GM18511 (cell line): Measurements from ENCODE around the gene BCL2.

Experiments
- ATAC-seq: cut with Tn5 transposase; IDR thresholded peaks from one replicate; pipeline ENCODE4 v1.9.1; 2021; ENCODE audit warnings: mild to moderate bottlenecking, moderate library complexity; ENCODE audit not compliant: unreplicated experiment

The BCL2 gene

GRCh38 chr18:63130176-63130575 lies 189.4 kb downstream of the BCL2 start:
- no peak for ATAC-seq

GRCh38 chr18:63128237-63128974 lies 191.2 kb downstream of the BCL2 start:
- ATAC-seq, result no peak

GRCh38 chr18:63126134-63127069 lies 193.2 kb downstream of the BCL2 start:
- ATAC-seq, result no peak

- no peak for ATAC-seq
Observed at GRCh38 chr18:63120620-63121019, 198.9 kb downstream of the BCL2 start.

- no peak for ATAC-seq
Observed at GRCh38 chr18:63119647-63120046, 199.9 kb downstream of the BCL2 start.

- no peak for ATAC-seq
Observed at GRCh38 chr18:63113899-63114565, 205.5 kb downstream of the BCL2 start.

- ATAC-seq, result no peak
Observed at GRCh38 chr18:63112706-63113105, 206.9 kb downstream of the BCL2 start.

GRCh38 chr18:63111671-63112402 lies 207.7 kb downstream of the BCL2 start:
- peak; percentile 76 for ATAC-seq

GRCh38 chr18:63109802-63110201 lies 209.8 kb downstream of the BCL2 start:
- ATAC-seq, result no peak

- ATAC-seq, result no peak
Observed at GRCh38 chr18:63109022-63109421, 210.5 kb downstream of the BCL2 start.

GRCh38 chr18:63107931-63108330 lies 211.6 kb downstream of the BCL2 start:
- no peak for ATAC-seq

GRCh38 chr18:63107171-63107845 lies 212.3 kb downstream of the BCL2 start:
- ATAC-seq, result peak; percentile 47

- ATAC-seq, result peak; percentile 40
Observed at GRCh38 chr18:63106727-63107126, 212.8 kb downstream of the BCL2 start.

- ATAC-seq, result peak; percentile 68
Observed at GRCh38 chr18:63105636-63106316, 213.8 kb downstream of the BCL2 start.

- ATAC-seq, result no peak
Observed at GRCh38 chr18:63104868-63105267, 214.7 kb downstream of the BCL2 start.

- no peak for ATAC-seq
Observed at GRCh38 chr18:63102941-63103744, 216.4 kb downstream of the BCL2 start.

- ATAC-seq, result no peak
Observed at GRCh38 chr18:63100630-63101055, 218.9 kb downstream of the BCL2 start.

- peak; percentile 74 for ATAC-seq
Observed at GRCh38 chr18:63099848-63100629, 219.5 kb downstream of the BCL2 start.
